Testis (tissue), 3 donors: Measurements from ENCODE around the gene APOD. TPM values are rescaled to one million over a fixed set of nuclear protein-coding genes. Genes with fewer than 3 reads are reported as not detected.

Experiments
- DNase-seq: peaks from one replicate; pipeline ENCODE4 v3.0.0-alpha.2; 2019
- H3K27ac ChIP-seq, 2 donors: fragments of 200-600 bp; sonication (generic); one replicate each; pipeline ENCODE4 v1.5.1; 2019
- H3K27me3 ChIP-seq: fragments of 200-600 bp; sonication (generic); one replicate; pipeline ENCODE4 v1.5.1; 2019
- H3K36me3 ChIP-seq: fragments of 200-600 bp; sonication (generic); one replicate; pipeline ENCODE4 v1.5.1; 2017; ENCODE audit warnings: low read depth; ENCODE audit errors: missing control alignments
- H3K4me1 ChIP-seq: fragments of 200-600 bp; sonication (generic); one replicate; pipeline ENCODE4 v1.5.1; 2019
- H3K4me3 ChIP-seq, 2 donors: fragments of 200-600 bp; sonication (generic); one replicate each; pipeline ENCODE4 v1.5.1; 2017 to 2019
- H3K9me3 ChIP-seq: fragments of 200-600 bp; sonication (generic); one replicate; pipeline ENCODE4 v1.5.1; 2017
- POLR2A ChIP-seq: fragments of 450-650 bp; IDR thresholded peaks from one replicate; pipeline ENCODE4 v1.6.1; 2017; ENCODE audit warnings: antibody characterized with exemption, mild to moderate bottlenecking, moderate library complexity
- WGBS, 2 donors: methylation state at CpG; one replicate each; pipeline ENCODE4 v1.1.5; 2018; 5-methylcytosine and 5-hydroxymethylcytosine counted together
- intact Hi-C: fragments of 100-400 bp; cut with DNase I; formaldehyde crosslinking; loops from one replicate; pipeline ENCODE4 v1.15.1; 2023; ENCODE audit warnings: low total_unique reads
- polyA plus RNA-seq: library from polyadenylated mRNA; stranded (reverse); fragments of 350-450 nt; fragmentation: Illumina TruSeq; extraction: RNeasy Lipid Tissue Mini Kit (QIAGEN cat#74804); gene quantifications from one replicate; pipeline ENCODE4 v1.2.3, GENCODE V29; 2014; ENCODE audit warnings: low read depth, low replicate concordance; ENCODE audit not compliant: insufficient read depth
- total RNA-seq, 2 donors: library from RNA; depleted of rRNA; stranded (reverse); fragments of >200 nt; gene quantifications; one replicate each; pipeline ENCODE4 v1.2.3, GENCODE V29; 2016
- TF ChIP-seq, protein P1 (sequence below), 3 experiments: fragments of 450-650 bp in 2 of 3; fragments of 200-600 bp in 1 of 3; sonication (generic) in 1 of 3; IDR thresholded peaks; one replicate each; pipeline ENCODE4 v1.5.1; 2016 to 2019; ENCODE audit warnings: antibody characterized with exemption in 3 of 3, mild to moderate bottlenecking in 2 of 3, moderate library complexity in 1 of 3

Gene APOD
- total and polyA plus RNA-seq, 3 donors from 2014 or later, result 55.0 to 99.8 (median 83.9) TPM

DNA sequence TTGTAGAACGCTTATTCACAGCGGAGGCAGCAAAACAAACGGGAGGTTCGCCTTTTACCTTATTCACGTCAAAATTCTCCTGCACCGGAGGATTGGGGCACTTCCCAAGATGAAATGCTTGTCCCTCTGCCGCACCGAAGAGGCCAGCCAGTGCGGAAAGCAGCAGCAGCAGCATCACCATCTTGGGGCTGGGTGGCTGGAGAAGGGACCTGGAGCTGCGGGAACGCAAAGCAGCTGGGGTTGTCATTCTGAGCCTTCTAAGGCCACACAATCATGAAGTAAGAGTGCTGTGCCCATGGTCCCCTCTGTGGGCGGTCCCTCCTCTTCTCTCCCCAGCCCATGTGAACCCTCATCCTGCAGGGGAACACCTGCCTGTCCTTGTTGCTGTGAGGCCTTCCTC lies 4.5 kb downstream of the APOD start:
- 76 to 80% methylated on average over 10 to 12 of the region's 12 CpGs for WGBS, 2 donors
- Histone ChIP-seq H3K36me3 (no peaks in the 10 kb centered on the region), H3K4me1 (peaks cover 9% of the 10 kb centered on the region), H3K4me3 (no peak overlapping the region), H3K27me3 (no peaks in the 10 kb centered on the region), H3K9me3 (no peaks in the 10 kb centered on the region), H3K27ac (no peak overlapping the region)
- intact Hi-C loops, result no loop called here
- DNase-seq, result no peak
- TF ChIP-seq POLR2A, result no peak
- TF ChIP-seq, protein P1, sequence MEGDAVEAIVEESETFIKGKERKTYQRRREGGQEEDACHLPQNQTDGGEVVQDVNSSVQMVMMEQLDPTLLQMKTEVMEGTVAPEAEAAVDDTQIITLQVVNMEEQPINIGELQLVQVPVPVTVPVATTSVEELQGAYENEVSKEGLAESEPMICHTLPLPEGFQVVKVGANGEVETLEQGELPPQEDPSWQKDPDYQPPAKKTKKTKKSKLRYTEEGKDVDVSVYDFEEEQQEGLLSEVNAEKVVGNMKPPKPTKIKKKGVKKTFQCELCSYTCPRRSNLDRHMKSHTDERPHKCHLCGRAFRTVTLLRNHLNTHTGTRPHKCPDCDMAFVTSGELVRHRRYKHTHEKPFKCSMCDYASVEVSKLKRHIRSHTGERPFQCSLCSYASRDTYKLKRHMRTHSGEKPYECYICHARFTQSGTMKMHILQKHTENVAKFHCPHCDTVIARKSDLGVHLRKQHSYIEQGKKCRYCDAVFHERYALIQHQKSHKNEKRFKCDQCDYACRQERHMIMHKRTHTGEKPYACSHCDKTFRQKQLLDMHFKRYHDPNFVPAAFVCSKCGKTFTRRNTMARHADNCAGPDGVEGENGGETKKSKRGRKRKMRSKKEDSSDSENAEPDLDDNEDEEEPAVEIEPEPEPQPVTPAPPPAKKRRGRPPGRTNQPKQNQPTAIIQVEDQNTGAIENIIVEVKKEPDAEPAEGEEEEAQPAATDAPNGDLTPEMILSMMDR (IDR thresholded peaks at IDR 0.05), result no peak

DNA sequence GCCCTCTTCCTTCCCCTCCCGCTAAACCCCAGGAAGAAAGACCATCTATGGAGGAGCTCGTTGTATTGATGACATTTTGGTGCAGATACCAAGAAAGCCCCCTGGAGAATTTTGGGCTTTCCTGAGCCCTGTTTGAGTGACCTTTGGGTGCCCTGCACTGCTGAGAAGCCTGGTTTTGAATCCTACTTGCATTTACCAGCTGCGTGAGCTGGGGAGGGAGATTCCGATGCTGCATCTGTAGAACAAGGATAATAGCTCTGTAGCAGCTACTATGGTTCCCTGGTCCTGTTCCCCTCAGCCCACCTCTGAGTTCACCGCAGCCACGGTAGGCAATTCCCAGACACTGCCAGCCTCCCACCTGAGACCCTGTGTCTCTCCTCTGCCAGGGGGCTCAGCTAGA lies 5.2 kb downstream of the APOD start:
- DNase-seq, result no peak
- no peak overlapping the region for H3K27ac ChIP-seq
- no peak overlapping the region for H3K4me3 ChIP-seq
- H3K9me3 ChIP-seq, result no peaks in the 10 kb centered on the region
- no peaks in the 10 kb centered on the region for H3K36me3 ChIP-seq
- TF ChIP-seq, protein P1 (IDR thresholded peaks at IDR 0.05), result no peak
- no peak for TF ChIP-seq POLR2A
- no peaks in the 10 kb centered on the region for H3K27me3 ChIP-seq
- 77 to 84% methylated on average over 4 to 6 of the region's 6 CpGs for WGBS, 2 donors
- peaks cover 8% of the 10 kb centered on the region for H3K4me1 ChIP-seq
- intact Hi-C loops, result no loop called here

- Histone ChIP-seq H3K4me1 (peaks cover 8% of the 10 kb centered on the region), H3K27me3 (no peaks in the 10 kb centered on the region), H3K27ac (no peak overlapping the region), H3K4me3 (no peak overlapping the region), H3K9me3 (no peaks in the 10 kb centered on the region), H3K36me3 (no peaks in the 10 kb centered on the region)
- no peak for TF ChIP-seq POLR2A
- TF ChIP-seq, protein P1 (IDR thresholded peaks at IDR 0.05), result no peak
- intact Hi-C loops, result no loop called here
- 80 to 81% methylated on average over 9 of the region's 9 CpGs for WGBS, 2 donors
- no peak for DNase-seq
Measured at GRCh38 chr3:195577645-195578177, 6.0 kb downstream of the APOD start.

GRCh38 chr3:195574497-195575304 lies 9.0 kb downstream of the APOD start:
- intact Hi-C loops, result no loop called here
- WGBS, 2 donors, result 88 to 91% methylated on average over 8 of the region's 8 CpGs
- Histone ChIP-seq H3K27me3 (no peaks in the 10 kb centered on the region), H3K4me3 (no peak overlapping the region), H3K36me3 (no peaks in the 10 kb centered on the region), H3K4me1 (no peaks in the 10 kb centered on the region), H3K27ac (no peak overlapping the region), H3K9me3 (no peaks in the 10 kb centered on the region)
- DNase-seq, result no peak
- no peak for TF ChIP-seq POLR2A
- TF ChIP-seq, protein P1 (IDR thresholded peaks at IDR 0.05), result no peak
